ENCODE measurements around the gene SLC32A1.

SLC32A1 gene

GRCh38 chr20:38755324-38755910 is 31.1 kb downstream of the SLC32A1 start:
- DNase-seq, result no peak

GRCh38 chr20:38757145-38757775 is 33.0 kb downstream of the SLC32A1 start:
- DNase-seq, result no peak

- no peak for DNase-seq
These were observed 34.8 kb downstream of the SLC32A1 start for GRCh38 chr20:38759106-38759505.

DNA sequence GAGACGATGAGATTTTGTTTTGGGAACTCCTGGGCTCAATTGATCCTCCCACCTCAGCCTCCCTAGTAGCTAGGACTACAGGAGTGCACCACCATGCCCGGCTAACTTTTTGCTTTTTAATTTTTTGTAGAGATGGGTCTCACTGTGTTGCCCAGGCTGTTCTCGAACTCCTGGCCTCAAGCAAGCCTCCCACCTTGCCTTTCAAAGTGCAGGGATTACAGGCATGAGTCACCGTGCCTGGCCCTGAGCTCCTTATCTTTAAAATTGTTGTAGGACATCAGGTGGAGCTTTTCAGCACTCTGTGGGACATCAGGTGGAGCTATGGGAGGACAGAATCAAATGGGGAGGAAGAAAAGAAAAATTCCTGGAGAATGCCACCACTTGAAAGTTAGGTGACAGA is 36.7 kb downstream of the SLC32A1 start:
- DNase-seq, result no peak

DNA sequence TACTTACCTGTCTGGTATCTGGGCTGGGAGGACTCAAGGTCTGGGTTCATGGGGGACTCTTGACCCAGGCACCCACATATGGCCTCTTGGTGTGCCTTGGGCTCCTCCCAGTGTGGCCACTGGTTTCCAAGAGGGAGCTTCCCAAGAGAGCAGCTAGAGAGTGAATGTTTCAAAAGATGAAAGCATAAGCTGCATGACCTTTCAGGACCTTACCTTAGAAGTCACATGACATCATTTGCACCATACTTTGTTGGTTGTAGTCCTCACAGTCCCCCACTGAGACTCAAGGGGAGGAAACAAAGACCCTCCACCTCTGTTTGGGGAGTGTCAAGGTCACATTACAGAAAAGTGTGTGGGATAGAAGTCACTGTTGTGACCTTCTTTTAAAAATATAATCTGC is 37.9 kb downstream of the SLC32A1 start:
- no peak for DNase-seq

DNA sequence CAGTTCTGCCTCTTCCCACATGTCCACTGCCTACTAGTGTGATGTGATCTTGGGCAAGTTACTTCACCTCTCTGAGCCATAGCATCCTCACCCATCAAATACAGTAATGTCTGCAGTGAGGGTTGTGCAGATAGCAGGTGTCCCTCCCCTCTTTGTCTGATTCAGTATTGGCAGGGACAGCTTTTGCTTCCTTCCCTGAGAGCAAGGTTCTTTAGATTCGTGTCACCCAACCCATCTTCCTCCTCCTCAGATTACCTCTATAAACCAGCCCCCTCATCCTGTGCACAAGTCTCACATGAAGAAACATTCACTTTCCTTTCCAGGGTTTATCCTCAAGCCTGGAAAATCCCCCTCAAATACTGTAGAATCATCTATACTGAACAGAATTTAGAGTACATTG is 39.3 kb downstream of the SLC32A1 start:
- no peak for DNase-seq

- peak; percentile 68 for DNase-seq
These were observed 40.5 kb downstream of the SLC32A1 start for GRCh38 chr20:38764567-38765318.

- DNase-seq, result no peak
These were observed 41.8 kb downstream of the SLC32A1 start for GRCh38 chr20:38766071-38766470.

DNA sequence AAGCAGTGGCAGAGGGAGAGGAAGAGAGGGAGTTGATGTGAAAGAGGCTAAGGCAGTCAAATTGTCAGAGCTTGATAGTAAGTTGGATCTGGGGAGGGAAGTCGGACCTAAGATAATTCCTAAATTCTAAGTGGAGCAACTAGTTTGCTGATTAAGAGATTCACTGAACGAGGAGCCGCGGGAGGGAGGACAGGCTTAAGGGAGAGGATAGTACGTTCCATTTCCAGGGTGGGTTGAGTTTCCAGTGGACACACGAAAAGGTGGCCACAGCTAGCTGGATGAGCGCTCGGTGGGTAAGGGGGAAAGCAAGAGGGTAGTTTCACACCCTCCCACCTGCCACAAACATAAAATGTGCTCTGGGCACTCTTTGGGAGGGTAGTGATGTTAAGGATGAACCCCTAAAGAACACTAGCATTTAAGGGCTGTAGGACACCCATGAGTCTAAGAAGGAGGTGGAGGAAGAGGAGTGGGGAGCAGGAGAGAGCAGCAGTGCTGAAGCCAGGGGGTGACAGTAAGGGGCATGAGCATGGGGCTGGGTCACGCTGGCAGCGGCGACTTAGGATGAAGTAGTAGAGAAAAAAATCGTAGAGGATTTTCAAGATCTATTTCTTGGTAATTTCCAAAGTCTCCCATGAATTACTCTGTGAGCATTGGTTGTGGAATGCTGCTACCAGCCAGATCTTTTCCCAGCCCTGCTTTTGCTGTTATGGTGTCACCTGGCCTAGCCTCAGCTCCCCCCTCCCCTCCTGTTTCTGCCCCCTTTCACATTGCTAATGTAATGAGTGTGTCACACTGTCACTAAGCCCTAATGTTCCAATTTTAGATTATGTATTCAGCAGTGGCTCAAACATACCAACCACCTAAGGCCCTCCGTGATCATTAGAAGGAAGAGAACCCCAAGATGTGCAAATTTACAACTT is 45.4 kb downstream of the SLC32A1 start:
- no peak for DNase-seq

- DNase-seq, result no peak
These were observed 46.3 kb downstream of the SLC32A1 start for GRCh38 chr20:38770546-38770945.

- no peak for DNase-seq
These were observed 46.7 kb downstream of the SLC32A1 start for GRCh38 chr20:38770970-38771369.

GRCh38 chr20:38771621-38772020 is 47.3 kb downstream of the SLC32A1 start:
- no peak for DNase-seq

DNA sequence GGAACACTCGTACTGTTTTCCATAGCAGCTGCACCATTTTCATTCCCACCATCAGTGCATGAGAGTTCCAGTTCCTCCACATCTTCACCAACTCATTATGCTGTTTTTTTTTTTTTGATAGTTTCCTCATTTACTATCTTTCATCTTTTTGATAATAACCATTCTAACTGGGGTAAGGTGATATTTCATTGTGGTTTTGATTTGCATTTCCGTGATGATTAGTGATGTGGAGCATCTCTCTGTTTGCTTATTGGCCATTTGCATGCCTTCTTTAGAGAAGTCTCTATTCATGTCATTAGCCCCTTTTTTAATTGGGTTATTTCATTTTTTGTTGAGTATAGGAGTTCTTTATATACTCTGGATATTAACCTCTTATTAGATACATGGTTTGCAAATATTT is 49.9 kb downstream of the SLC32A1 start:
- DNase-seq, result no peak

DNA sequence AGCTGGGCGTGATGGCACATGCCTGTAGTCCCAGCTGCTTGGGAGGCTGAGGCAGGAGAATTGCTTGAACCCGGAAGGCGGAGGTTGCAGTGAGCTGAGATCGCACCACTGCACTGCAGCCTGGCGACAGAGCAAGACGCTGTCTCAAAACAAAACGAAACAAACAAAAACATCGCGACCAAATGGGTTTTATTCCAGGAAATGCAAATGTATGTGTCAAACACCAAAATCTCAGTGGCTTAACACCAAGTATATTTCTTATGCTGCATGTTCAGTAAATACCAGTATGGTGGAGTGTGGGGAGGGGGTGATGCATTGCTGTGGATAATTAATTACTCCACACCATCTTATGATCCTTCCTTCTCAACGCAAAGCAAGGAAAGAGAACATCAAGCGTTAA is 52.1 kb downstream of the SLC32A1 start:
- no peak for DNase-seq

Data from suppressor macrophage treated with lipopolysaccharide for 4 hours (primary cell).